Measurements from ENCODE around the gene PPP2R5D.

DNA sequence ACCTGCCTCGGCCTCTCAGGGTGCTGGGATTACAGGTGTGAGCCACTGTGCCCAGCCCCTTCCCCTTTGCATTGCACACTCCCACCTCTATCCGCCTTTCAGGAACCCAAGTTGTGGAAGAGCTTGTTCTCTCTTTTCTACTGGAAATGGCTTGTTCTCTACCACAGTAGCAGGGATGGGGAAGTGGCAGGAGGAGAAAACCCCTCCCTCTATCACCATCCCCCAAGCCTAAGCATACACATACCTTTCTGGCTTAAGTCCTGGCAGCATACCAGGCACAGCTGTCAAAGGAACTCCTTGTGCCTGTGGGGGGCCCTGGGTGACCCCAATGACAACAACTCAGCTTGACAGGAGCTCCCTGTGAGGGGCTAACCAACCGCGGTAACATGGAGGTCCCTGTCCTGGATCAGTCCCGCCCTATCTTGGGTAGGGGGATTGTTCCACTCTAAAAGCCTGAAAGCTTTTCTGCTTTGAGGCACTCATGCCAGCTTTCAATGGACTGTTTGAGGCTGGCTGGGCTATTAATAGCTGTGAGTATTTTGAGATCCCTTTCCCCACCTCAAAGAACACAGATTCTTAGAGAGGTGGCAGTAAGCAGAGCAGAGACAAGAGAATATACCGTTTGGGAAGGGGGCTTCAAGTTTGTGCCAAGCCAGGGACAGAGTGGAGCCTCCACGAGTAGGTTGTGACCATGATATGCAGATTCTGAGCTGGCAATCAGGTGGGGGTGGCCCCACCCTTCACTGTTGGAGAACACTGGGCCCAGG is 32.0 kb downstream of the PPP2R5D start:
- no peak for TF ChIP-seq EZH2 (IDR thresholded peaks at IDR 0.05; ENCODE audit: borderline replicate concordance, low read length)
- TF ChIP-seq, protein P1, sequence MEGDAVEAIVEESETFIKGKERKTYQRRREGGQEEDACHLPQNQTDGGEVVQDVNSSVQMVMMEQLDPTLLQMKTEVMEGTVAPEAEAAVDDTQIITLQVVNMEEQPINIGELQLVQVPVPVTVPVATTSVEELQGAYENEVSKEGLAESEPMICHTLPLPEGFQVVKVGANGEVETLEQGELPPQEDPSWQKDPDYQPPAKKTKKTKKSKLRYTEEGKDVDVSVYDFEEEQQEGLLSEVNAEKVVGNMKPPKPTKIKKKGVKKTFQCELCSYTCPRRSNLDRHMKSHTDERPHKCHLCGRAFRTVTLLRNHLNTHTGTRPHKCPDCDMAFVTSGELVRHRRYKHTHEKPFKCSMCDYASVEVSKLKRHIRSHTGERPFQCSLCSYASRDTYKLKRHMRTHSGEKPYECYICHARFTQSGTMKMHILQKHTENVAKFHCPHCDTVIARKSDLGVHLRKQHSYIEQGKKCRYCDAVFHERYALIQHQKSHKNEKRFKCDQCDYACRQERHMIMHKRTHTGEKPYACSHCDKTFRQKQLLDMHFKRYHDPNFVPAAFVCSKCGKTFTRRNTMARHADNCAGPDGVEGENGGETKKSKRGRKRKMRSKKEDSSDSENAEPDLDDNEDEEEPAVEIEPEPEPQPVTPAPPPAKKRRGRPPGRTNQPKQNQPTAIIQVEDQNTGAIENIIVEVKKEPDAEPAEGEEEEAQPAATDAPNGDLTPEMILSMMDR (IDR thresholded peaks at IDR 0.05; ENCODE audit: low read length) = no peak

Measured in OCI-LY1 (cell line).